ENCODE results near the gene VEPH1.

GRCh38 chr3:157522648-157523047 is 19.4 kb upstream of the VEPH1 start:
- no peak for TF ChIP-seq EZH2 (IDR thresholded peaks at IDR 0.05; ENCODE audit: low read length, unreplicated experiment)
- no peak for TF ChIP-seq CTCF (conservative IDR thresholded peaks at IDR 0.05; ENCODE audit: low read depth, low read length)

Measured in PC-3 (cell line).